KOPT-K1 (cell line): ENCODE measurements around the gene PRF1.
"Not testable (repeated sequence)": the region's sequence is repeated elsewhere in the genome, so short reads cannot be mapped to it uniquely, and the experiment has no call there.

Source experiments
- H3K27ac ChIP-seq: fragments of 200-600 bp; sonication (generic); 2 replicates; pipeline ENCODE4 v1.5.1; 2016; ENCODE audit warnings: antibody characterized with exemption, mild to moderate bottlenecking, low read depth, low read length; ENCODE audit not compliant: poor library complexity, severe bottlenecking
- H3K36me3 ChIP-seq: fragments of 200-600 bp; sonication (generic); 2 replicates; pipeline ENCODE4 v1.5.1; 2017; ENCODE audit warnings: antibody characterized with exemption, mild to moderate bottlenecking, low read length, moderate library complexity; ENCODE audit not compliant: insufficient read depth
- H3K9me3 ChIP-seq: fragments of 200-600 bp; sonication (generic); 2 replicates; pipeline ENCODE4 v1.5.1; 2017; ENCODE audit warnings: antibody characterized with exemption, low read length, mild to moderate bottlenecking; ENCODE audit not compliant: insufficient read depth, poor library complexity, severe bottlenecking

Gene PRF1

DNA sequence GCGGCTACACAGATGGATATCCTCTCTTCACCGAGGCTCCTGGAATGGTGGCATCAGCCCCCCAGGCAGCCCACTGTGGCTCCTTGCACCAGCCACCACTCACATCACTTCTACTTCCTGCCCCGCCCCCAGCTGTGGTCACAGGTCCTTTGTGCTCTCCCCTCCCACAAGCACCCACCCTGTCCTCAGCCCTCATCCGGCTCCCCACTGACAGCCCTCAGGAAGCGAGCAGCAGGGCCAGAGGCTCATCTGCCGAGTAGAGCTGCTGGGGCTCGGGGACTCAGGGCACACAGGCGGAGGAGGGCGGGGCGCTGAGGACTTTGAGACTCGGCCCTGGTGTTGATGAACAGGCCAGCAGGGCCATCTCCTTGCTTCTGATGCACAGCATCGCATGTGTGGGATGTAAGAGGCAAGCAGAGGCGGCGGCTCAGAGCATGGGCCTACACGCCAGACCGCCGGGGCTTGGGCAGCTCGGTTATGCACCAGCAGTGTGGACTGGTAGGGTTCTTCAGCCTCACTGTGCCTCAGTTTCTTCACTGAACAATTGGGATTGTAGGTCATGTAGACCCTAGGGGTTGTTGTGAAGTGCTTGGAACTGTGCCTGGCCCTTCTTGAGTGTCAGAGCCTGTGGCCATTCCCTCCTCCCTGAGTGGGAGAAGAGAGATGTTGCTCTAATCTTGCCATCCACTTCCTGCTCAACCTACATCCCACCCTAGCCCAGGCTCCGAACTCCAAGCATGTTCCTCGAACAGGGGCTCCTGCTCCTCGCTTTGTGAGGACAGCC, at the start of gene PRF1:
PRF1 (minus strand) TSS at position 77 of the 784 bp plus-strand sequence. CDS start 1,839 bp downstream, outside the sequence.
- Histone ChIP-seq H3K27ac (peak within 1 kb of the TSS; percentile 45), H3K36me3 (no peaks in the 10 kb centered on the region), H3K9me3 (no peaks in the 10 kb centered on the region)

DNA sequence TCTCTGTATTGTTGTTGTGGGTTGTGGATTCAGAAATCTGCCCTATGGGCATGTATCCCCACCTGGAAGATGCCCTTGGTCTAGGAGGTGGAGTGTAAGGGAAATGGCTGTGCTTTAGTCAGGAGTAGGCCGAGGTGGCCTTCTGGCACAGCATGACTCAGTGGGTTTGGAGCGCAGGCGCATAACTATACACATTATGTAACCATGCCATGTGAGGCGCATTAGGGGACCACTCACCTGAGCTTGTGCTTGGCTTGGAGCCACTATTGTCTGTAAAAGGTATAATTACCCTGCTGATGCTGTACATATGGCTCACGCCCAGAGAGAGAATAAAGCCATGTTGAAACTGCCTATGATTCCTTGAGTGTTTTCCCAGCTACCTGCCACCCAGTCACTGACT, 49.1 kb upstream of the PRF1 start:
- H3K36me3 ChIP-seq: no peaks in the 10 kb centered on the region
- peaks cover 61% of the 10 kb centered on the region for H3K9me3 ChIP-seq
- H3K27ac ChIP-seq: no peak overlapping the region

DNA sequence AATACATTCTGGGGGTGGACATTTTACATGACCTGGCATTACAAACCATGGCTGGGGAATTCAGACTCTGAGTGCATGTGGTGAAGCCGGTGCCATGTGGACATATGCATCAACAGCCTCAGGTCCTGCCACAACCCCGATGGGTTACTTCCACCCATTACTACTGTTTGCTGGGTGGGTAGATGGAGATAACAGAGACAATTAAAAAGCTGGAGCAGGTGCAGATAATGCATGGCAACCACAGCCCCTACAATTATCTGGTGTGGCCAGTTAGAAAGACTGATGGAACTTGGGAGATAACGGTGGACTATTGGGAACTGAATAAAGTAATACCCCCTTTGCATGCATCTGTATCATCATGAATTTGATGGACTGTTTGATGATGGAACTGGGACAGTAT, 48.2 kb upstream of the PRF1 start:
- H3K36me3 ChIP-seq: no peaks in the 10 kb centered on the region
- H3K27ac ChIP-seq: no peak overlapping the region
- H3K9me3 ChIP-seq: peaks cover 64% of the 10 kb centered on the region

DNA sequence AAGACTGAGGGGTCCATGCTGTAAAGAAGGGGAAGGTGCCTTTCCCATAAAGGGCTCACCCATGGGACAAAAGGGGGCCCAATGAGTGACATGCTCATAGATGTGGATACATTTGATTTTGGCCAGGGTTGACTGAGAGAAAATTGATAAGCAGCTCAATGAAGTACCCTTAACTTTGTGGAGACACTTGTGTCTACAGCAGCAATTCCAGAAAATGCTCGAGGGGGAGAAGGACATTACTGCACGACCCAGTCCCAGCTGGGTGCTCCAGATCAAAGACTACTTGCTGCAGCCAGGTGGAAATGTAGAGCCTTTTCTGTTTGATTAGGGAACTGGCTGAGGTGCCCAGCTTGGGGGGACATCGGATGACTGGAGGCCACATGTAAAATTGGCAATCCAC, 47.6 kb upstream of the PRF1 start:
- Histone ChIP-seq H3K27ac (no peak overlapping the region), H3K9me3 (peaks cover 64% of the 10 kb centered on the region), H3K36me3 (no peaks in the 10 kb centered on the region)

DNA sequence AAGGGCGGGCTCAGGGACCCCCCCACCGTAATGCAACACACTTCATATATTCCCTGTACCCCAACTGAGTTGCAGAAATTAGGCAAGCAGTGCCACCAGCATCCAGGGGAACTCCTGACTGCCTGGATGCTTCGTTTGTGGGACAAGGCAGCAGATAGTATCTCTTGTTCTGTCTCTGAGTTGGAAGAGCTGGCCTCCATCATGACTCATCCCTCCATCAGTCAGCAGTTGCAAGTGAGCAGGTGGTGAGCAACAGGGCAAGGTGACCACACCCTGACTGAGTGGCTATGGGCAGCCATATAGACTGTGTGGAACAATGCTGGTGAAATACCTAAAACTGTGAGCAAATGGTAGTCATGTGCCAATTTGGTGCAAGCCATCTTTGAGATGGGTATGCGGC, 47.0 kb upstream of the PRF1 start:
- H3K27ac ChIP-seq: no peak overlapping the region

DNA sequence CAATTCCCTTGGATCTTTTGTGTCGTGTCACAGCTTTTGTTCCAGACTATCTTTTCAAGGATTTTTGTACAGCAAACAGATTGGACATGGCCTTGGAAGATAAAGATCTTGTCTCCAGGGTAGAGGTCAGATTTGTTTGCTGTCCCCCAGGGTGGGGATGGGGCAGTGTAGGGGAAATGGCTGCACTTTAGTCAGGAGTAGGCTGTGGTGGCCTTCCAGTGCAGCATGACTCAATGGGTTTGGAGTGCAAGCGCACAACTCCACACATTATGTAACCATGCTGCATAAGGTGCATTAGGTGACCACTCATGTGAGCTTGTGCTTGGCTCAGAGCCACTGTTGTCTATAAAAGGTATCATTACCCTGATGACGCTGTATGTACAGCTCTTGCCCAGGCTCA, 45.9 kb upstream of the PRF1 start:
- H3K36me3 ChIP-seq: no peaks in the 10 kb centered on the region
- no peak overlapping the region for H3K27ac ChIP-seq
- peaks cover 64% of the 10 kb centered on the region for H3K9me3 ChIP-seq

More for the DNA sequence above, 47.0 kb upstream of the PRF1 start:
- Histone ChIP-seq H3K36me3 (no peaks in the 10 kb centered on the region), H3K9me3 (peaks cover 64% of the 10 kb centered on the region)

DNA sequence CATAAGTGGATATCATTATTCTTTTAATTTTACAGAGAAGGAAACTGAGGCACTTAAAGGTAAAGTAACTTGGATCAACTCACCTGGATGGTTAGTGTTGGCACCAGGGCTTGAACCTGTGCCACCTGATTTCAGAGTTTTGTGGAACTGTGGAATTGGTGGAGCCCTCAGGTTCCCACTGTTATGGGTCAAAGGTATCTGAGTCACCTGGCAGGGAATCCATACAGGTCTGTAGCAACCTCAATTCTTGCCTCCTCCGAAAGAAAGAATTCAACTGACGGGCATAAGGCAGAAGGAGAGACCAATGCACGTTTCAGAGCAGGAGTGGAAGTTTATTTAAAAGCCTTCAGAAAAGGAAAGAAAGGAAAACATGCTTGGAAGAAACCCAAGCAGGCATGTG, 44.5 kb upstream of the PRF1 start:
- peaks cover 53% of the 10 kb centered on the region for H3K9me3 ChIP-seq
- H3K36me3 ChIP-seq: no peaks in the 10 kb centered on the region

DNA sequence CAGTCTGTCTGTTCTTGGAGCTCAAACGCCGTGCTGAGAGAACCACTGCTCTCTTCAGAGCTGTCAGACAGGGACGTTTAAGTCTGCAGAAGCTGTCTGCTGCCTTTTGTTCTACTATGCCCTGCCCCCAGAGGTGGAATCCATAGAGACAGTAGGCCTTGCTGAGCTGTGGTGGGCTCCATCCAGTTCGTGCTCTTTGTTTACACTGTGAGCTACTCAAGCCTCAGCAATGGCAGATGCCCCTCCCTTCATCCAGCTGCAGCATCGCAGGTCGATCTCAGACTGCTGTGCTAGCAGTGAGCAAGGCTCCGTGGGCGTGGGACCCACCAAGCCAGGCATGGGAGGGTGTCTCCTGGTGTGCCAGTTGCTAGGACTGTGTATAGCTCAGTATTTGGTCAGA, 42.4 kb upstream of the PRF1 start:
- not testable (repeated sequence) for H3K36me3 ChIP-seq, H3K27ac ChIP-seq
- peaks cover 32% of the 10 kb centered on the region for H3K9me3 ChIP-seq

More for the DNA sequence above, 44.5 kb upstream of the PRF1 start:
- no peak overlapping the region for H3K27ac ChIP-seq

DNA sequence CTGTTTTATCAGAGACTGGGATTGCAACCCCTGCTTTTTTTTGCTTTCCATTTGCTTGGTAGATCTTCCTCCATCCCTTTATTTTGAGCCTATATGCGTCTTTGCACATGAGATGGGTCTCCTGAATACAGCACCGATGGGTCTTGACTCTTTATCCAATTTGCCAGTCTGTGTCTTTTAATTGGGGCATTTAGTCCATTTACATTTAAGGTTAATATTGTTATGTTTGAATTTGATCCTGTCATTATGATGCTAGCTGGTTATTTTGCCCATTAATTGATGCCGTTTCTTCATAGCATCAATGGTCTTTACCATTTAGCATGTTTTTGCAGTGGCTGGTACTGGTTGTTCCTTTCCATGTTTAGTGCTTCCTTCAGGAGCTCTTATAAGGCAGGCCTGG, 40.7 kb upstream of the PRF1 start:
- H3K27ac ChIP-seq, H3K36me3 ChIP-seq: not testable (repeated sequence)
- peaks cover 15% of the 10 kb centered on the region for H3K9me3 ChIP-seq

DNA sequence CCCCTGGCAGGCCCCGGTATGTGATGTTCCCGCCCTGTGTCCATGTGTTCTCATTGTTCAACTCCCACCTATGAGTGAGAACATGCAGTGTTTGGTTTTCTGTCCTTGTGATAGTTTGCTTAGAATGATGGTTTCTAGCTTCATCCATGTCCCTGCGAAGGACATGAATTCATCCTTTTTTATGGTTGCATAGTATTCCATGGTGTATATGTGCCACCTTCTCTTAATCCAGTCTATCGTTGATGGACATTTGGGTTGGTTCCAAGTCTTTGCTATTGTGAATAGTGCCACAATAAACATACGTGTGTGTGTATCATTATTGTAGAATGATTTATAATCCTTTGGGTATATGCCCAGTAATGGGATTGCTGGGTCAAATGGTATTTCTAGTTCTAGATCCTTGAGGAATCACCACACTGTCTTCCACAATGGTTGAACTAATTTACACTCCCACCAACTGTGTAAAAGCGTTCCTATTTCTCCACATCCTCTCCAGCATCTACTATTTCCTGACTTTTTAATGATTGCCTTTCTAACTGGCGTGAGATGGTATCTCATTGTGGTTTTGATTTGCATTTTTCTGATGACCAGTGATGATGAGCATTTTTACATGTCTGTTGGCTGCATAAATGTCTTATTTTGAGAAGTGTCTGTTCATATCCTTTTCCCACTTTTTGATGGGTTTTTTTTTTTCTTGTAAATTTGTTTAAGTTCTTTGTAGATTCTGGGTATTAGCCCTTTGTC, 37.3 kb upstream of the PRF1 start:
- not testable (repeated sequence) for H3K36me3 ChIP-seq, H3K9me3 ChIP-seq, H3K27ac ChIP-seq

DNA sequence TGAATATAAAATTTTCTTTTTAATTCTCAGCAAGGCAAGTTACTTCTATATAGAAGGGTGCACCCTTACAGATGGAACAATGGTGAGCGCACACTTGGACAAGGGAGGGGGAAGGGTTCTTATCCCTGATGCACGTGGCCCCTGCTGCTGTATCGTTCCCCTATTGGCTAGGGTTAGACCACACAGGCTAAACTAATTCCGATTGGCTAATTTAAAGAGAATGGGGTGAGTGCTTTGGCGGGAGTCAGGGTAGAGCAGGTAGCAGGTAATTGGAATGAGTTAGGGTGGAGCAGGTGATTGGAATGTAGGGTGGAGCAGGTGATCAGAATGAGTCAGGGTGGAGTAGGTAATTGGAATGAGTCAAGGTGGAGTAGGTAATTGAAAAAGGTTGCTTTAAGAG, 32.0 kb upstream of the PRF1 start:
- not testable (repeated sequence) for H3K36me3 ChIP-seq, H3K27ac ChIP-seq
- H3K9me3 ChIP-seq: peaks cover 14% of the 10 kb centered on the region

DNA sequence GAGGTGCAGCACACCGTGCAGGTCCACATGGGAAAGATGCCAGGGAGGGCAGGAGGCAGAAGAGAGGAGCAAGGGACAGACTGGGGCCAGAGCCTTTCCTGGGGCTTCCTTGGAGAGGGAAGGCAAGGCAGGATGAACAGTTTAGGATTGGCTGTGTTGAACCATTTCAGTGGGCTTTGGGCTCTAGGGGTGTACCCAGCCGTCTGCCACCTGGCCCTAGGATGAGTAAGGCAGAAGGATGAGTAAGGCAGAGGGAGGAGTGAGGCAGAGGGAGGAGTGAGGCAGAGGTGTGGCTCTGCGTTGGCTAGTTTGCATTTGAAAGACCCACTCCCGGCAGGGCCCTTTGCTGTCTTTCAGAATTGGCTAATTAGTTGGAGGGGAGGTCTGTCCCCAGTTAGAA, 31.5 kb upstream of the PRF1 start:
- H3K27ac ChIP-seq: no peak overlapping the region
- peaks cover 17% of the 10 kb centered on the region for H3K9me3 ChIP-seq
- no peaks in the 10 kb centered on the region for H3K36me3 ChIP-seq

DNA sequence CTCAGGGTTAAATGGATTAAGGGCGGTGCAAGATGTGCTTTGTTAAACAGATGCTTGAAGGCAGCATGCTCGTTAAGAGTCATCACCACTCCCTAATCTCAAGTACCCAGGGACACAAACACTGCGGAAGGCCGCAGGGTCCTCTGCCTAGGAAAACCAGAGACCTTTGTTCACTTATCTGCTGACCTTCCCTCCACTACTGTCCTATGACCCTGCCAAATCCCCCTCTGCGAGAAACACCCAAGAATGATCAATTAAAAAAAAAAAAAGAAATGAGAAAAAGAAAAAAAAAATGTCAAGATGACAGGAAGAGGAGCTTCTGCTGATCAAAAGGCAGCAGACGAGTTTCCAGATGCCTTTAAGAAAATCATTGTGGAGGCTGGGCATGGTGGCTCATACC, 29.2 kb upstream of the PRF1 start:
- peaks cover 25% of the 10 kb centered on the region for H3K9me3 ChIP-seq
- not testable (repeated sequence) for H3K36me3 ChIP-seq, H3K27ac ChIP-seq

DNA sequence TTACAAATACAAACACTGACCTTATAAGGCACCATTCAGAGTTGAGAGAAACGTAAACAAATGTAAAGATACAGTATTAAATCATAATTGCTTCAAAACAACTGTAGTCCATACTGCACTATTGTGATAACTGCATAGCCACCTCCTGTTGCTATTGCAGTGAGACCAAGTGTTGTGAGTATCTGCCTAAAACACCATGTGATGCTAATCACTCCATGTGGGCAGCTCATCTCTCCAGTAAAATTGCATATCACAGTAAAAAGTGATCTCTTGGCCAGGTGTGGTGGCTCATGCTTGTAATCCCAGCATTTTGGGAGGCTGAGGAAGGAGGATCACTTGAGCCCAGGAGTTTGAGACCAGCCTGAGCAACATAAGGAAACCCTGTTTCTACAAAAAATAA, 26.8 kb upstream of the PRF1 start:
- Histone ChIP-seq H3K9me3 (peaks cover 25% of the 10 kb centered on the region), H3K27ac (no peak overlapping the region), H3K36me3 (no peaks in the 10 kb centered on the region)

DNA sequence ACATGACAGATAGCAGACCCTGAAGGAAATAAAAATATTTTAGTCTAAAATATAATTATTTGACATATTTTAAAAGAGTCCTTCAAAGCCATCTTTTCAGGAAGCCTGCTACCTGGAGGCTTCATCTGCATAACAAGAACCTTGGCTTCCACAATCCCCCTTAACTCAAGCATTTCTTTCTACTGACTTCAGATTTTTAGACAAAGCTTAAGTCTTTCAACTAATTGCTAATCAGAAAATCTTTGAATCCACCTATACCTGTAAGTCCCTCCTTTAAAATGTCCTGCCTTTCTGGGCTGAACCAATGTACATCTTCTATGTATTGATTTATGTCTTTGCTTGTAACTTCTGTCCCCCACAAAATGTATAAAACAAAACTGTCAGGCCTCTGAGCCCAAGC, 23.5 kb upstream of the PRF1 start:
- Histone ChIP-seq H3K36me3 (no peaks in the 10 kb centered on the region), H3K27ac (no peak overlapping the region)

More for the DNA sequence above, 23.5 kb upstream of the PRF1 start:
- H3K9me3 ChIP-seq: peaks cover 35% of the 10 kb centered on the region
